Heart left ventricle (tissue), 13 donors: Measurements from ENCODE around the gene ENTPD7.

Source experiments
- CTCF ChIP-seq, 12 donors: fragments of 200-600 bp; sonication (generic) in 4 of 12; IDR thresholded peaks; one replicate each; pipeline versions ENCODE4 v1.5.0 to v1.8.0; 2018 to 2022; ENCODE audit warnings: antibody characterized with exemption in 12 of 12, mild to moderate bottlenecking in 5 of 12
- POLR2A ChIP-seq, 2 donors: fragments of 450-650 bp; IDR thresholded peaks; one replicate each; pipeline ENCODE4 v1.6.1; 2017; ENCODE audit warnings: antibody characterized with exemption in 2 of 2, mild to moderate bottlenecking in 2 of 2, moderate library complexity in 2 of 2
- donor health status: ischemic (EF 13 %, LVEDD 7.1; RV severe dilation, severe dysfunction).
- donor health status: DM: no; HTN: yes; CAD: no.
- donor health status: DM: no; HTN: no; CAD: no.
- donor health status: ischemic (EF 25% LVEDD 6.9; RV normal size, moderate dysfunction).
- donor health status: ischemic (EF 25% LVEDD 5.7; RV mildly dilated, moderate dysfunction).
- donor health status: ischemic (EF 35%, LVEDD 5.7; RV mildly dilated, moderate dysfunction).
- donor health status: nonischemic (EF 11% LVEDD 7.7; RV severe dilation, severe dysfunction).
- donor health status: DM: yes; HTN: yes; CAD: no.
- donor health status: PGD.
- donor health status: ischemic (EF 29% LVEDD 5.4; RV normal size, mild dysfunction).
- donor health status: nonischemic (EF 23%, LVEDD 6.1; RV moderate dilation, normal function).

- no peak for TF ChIP-seq POLR2A (IDR thresholded peaks at IDR 0.05)
- TF ChIP-seq CTCF (IDR thresholded peaks at IDR 0.05) = no peak
These were observed 11.6 kb upstream of the ENTPD7 start for GRCh38 chr10:99647601-99648151.
